ENCODE data around the gene RBMS2.

Gene RBMS2

GRCh38 chr12:56636675-56637540 is 115.3 kb downstream of the RBMS2 start (continued):
- TF ChIP-seq ZSCAN18 (tag by site-specific recombination; IDR thresholded peaks at IDR 0.05) (no peak), SETDB1 (IDR thresholded peaks at IDR 0.05; ENCODE audit: insufficient read length, low read length) (no peak), MYNN (tag by site-specific recombination; IDR thresholded peaks at IDR 0.05; ENCODE audit: borderline replicate concordance) (peak; percentile 85; the same call in 1 of the 2 replicates), ZNF76 (tag by site-specific recombination; IDR thresholded peaks at IDR 0.05; ENCODE audit: borderline replicate concordance, low read depth) (peak; percentile 52; the same call in 1 of the 2 replicates), BCL11A (tag by site-specific recombination; IDR thresholded peaks at IDR 0.05; ENCODE audit: low read depth) (0 out of 2 replicates have a peak, but pooled peaks have one; percentile 22), ZNF140 (tag by site-specific recombination; IDR thresholded peaks at IDR 0.05) (no peak), ZNF629 (tag by site-specific recombination; IDR thresholded peaks at IDR 0.05) (peak; percentile 98), REPIN1 (tag by site-specific recombination; IDR thresholded peaks at IDR 0.05; ENCODE audit: low read depth) (no peak), ZNF660 (tag by site-specific recombination; IDR thresholded peaks at IDR 0.05) (peak; percentile 100), ZNF354C (tag by site-specific recombination; IDR thresholded peaks at IDR 0.05; ENCODE audit: borderline replicate concordance, low read depth) (no peak), KLF10 (tag by site-specific recombination; IDR thresholded peaks at IDR 0.05) (peak; percentile 95), ZNF132 (tag by site-specific recombination; IDR thresholded peaks at IDR 0.05; ENCODE audit: borderline replicate concordance) (no peak), ZBTB1 (tag by site-specific recombination; IDR thresholded peaks at IDR 0.05) (no peak), ZNF155 (tag by site-specific recombination; IDR thresholded peaks at IDR 0.05) (no peak), ZNF350 (tag by site-specific recombination; IDR thresholded peaks at IDR 0.05) (no peak), PRDM2 (tag by site-specific recombination; IDR thresholded peaks at IDR 0.05; ENCODE audit: borderline replicate concordance) (no peak), RBAK (tag by site-specific recombination; IDR thresholded peaks at IDR 0.05) (no peak), ZNF202 (tag by site-specific recombination; IDR thresholded peaks at IDR 0.05; ENCODE audit: borderline replicate concordance) (no peak), GLIS2 (tag by site-specific recombination; IDR thresholded peaks at IDR 0.05) (peak; percentile 77), ZNF837 (tag by site-specific recombination; IDR thresholded peaks at IDR 0.05) (no peak), ZNF169 (tag by site-specific recombination; IDR thresholded peaks at IDR 0.05) (no peak), ZNF112 (tag by site-specific recombination; IDR thresholded peaks at IDR 0.05) (no peak), ZNF2 (tag by site-specific recombination; IDR thresholded peaks at IDR 0.05) (no peak), HOXD13 (CRISPR knock-in tag; IDR thresholded peaks at IDR 0.05; ENCODE audit: borderline replicate concordance) (no peak), REST (tag by site-specific recombination; IDR thresholded peaks at IDR 0.05) (no peak), ZNF513 (tag by site-specific recombination; IDR thresholded peaks at IDR 0.05) (no peak; the same call in 1 of the 2 replicates)

Measured in HEK293 (cell line).